T-helper 2 cell treated with Interferon-gamma antibody and Interleukin-4, amounts not matched to agents 5 μg/mL and 100 μg/mL, for 36 hours (primary cell): ENCODE measurements around the gene COQ3.
A peak's percentile ranks its signal among the peaks of the same experiment; 100 is the strongest.

Experiments
- DNase-seq: peaks from one replicate; pipeline ENCODE4 v3.0.0; 2021; ENCODE audit warnings: low spot score
- H3K27ac Mint-ChIP-seq: one replicate; pipeline ENCODE4 v1.8.0; 2021; ENCODE audit warnings: mild to moderate bottlenecking, mixed read lengths
- H3K27me3 Mint-ChIP-seq: one replicate; pipeline ENCODE4 v1.8.0; 2021; ENCODE audit warnings: low read depth, mixed read lengths
- H3K36me3 Mint-ChIP-seq: one replicate; pipeline ENCODE4 v1.8.0; 2021; ENCODE audit warnings: low read depth, mixed read lengths
- H3K4me1 Mint-ChIP-seq: one replicate; pipeline ENCODE4 v1.8.0; 2021; ENCODE audit warnings: low read depth, mixed read lengths
- H3K4me3 Mint-ChIP-seq: one replicate; pipeline ENCODE4 v1.8.0; 2022; ENCODE audit warnings: mild to moderate bottlenecking, moderate library complexity, mixed read lengths
- H3K9me3 Mint-ChIP-seq: one replicate; pipeline ENCODE4 v1.8.0; 2021; ENCODE audit warnings: mixed read lengths

COQ3 gene

GRCh38 chr6:99415446-99415845, 21.5 kb upstream of the COQ3 start:
- H3K27ac Mint-ChIP-seq: no peak overlapping the region
- H3K9me3 Mint-ChIP-seq: no peaks in the 10 kb centered on the region
- peaks cover 25% of the 10 kb centered on the region for H3K4me1 Mint-ChIP-seq
- no peak overlapping the region for H3K4me3 Mint-ChIP-seq
- DNase-seq: no peak
- H3K27me3 Mint-ChIP-seq: no peaks in the 10 kb centered on the region
- peaks cover 35% of the 10 kb centered on the region for H3K36me3 Mint-ChIP-seq

DNA sequence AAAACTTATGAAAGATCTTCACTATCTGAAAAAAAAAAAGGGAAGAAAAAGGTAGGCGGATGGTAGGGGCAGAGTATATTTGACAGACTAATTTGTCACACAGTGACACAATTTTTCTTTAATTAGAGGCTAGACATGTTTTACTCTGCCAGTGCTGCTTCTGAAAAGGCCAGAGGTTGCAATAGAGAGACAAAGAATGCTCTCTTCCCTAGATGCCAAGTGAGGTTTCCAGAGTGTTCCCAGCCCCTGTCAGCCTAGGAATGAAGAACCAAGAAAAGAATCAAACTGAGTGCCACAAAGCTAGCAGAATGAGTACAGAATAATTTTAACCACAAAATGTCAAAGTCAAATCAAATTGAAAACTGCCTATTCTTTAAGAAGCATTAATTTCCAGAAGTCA, 18.1 kb upstream of the COQ3 start:
- Mint-ChIP-seq H3K36me3 (peaks cover 45% of the 10 kb centered on the region), H3K27me3 (no peaks in the 10 kb centered on the region), H3K27ac (no peak overlapping the region), H3K9me3 (no peaks in the 10 kb centered on the region), H3K4me1 (peaks cover 14% of the 10 kb centered on the region), H3K4me3 (no peak overlapping the region)
- no peak for DNase-seq

GRCh38 chr6:99409672-99410071, 15.7 kb upstream of the COQ3 start:
- H3K27me3 Mint-ChIP-seq: no peaks in the 10 kb centered on the region
- no peak overlapping the region for H3K27ac Mint-ChIP-seq
- peaks cover 52% of the 10 kb centered on the region for H3K36me3 Mint-ChIP-seq
- no peaks in the 10 kb centered on the region for H3K9me3 Mint-ChIP-seq
- H3K4me3 Mint-ChIP-seq: no peak overlapping the region
- DNase-seq: no peak
- H3K4me1 Mint-ChIP-seq: peaks cover 11% of the 10 kb centered on the region

DNA sequence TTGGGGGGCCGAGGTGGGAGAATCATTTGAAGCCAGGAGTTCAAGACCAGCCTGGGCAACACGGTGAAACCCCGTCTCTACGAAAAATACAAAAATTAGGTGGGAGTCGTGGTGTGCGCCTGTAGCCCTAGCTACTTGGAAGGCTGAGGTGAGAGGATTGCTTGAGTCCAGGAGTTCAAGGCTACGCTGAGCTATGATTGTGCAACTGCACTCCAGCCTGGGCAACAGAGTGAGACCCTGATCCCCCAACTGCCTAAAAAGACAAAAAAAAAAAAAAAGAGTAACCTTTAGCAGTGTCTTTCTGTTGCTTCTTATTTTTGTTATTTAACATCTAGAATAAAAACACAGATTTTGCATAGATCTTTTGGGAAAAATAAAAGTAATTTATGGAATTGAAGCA, 13.1 kb upstream of the COQ3 start:
- Mint-ChIP-seq H3K9me3 (no peaks in the 10 kb centered on the region), H3K4me3 (no peak overlapping the region), H3K27me3 (no peaks in the 10 kb centered on the region), H3K27ac (no peak overlapping the region), H3K36me3 (peaks cover 51% of the 10 kb centered on the region), H3K4me1 (peaks cover 4% of the 10 kb centered on the region)
- no peak for DNase-seq

DNA sequence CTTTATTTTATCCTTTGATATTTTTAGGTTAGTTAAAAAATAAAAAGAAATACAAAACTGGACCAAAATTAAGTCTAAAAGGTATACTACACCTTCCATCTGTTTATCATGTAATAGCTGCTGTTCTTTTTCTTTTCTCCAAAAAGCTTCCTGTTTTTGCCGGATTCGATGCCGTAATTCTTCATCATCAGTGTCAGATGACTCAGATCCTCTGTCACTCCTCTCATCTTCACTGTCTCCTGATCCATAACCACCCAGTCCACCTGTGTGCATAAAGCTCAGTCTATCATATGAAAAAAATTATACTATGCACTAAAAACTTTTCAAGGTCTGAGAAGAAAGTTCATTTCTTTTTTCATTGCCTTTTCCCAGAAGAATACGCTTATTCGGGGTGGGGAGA, 8.5 kb upstream of the COQ3 start:
- Mint-ChIP-seq H3K27ac (no peak overlapping the region), H3K36me3 (peaks cover 51% of the 10 kb centered on the region), H3K4me1 (peaks cover 2% of the 10 kb centered on the region), H3K27me3 (no peaks in the 10 kb centered on the region), H3K9me3 (no peaks in the 10 kb centered on the region), H3K4me3 (no peak overlapping the region)
- DNase-seq: no peak

GRCh38 chr6:99397287-99397686, 3.3 kb upstream of the COQ3 start:
- no peak for DNase-seq
- no peaks in the 10 kb centered on the region for H3K27me3 Mint-ChIP-seq
- H3K36me3 Mint-ChIP-seq: peaks cover 24% of the 10 kb centered on the region
- peaks cover 9% of the 10 kb centered on the region for H3K4me1 Mint-ChIP-seq
- no peak overlapping the region for H3K4me3 Mint-ChIP-seq
- no peak overlapping the region for H3K27ac Mint-ChIP-seq
- H3K9me3 Mint-ChIP-seq: no peaks in the 10 kb centered on the region

DNA sequence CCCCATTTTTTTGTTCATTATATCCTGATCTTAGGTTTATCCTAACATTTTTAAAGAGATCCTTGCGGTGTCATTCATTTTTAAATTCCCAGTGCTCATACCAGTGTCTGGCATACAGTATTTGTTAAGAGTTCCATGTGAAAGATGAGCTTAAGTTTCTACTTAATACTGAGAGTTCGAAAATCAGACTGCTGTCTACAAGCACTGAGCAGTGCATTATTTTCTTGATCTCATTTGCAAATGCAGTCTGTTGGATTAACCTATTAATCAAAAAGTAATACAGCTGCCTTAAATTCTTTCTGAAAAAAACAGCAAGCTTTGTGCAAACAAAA, 663 bp downstream of the COQ3 start:
- Mint-ChIP-seq H3K36me3 (peaks cover 3% of the 10 kb centered on the region), H3K9me3 (no peaks in the 10 kb centered on the region), H3K27ac (peak overlapping the region; percentile 89), H3K4me3 (peak overlapping the region; percentile 93), H3K4me1 (peaks cover 8% of the 10 kb centered on the region), H3K27me3 (no peaks in the 10 kb centered on the region)
- no peak for DNase-seq

GRCh38 chr6:99390896-99391295, 3.1 kb downstream of the COQ3 start:
- Mint-ChIP-seq H3K4me3 (no peak overlapping the region), H3K4me1 (peaks cover 8% of the 10 kb centered on the region), H3K27ac (no peak overlapping the region), H3K36me3 (peaks cover 2% of the 10 kb centered on the region), H3K27me3 (no peaks in the 10 kb centered on the region), H3K9me3 (no peaks in the 10 kb centered on the region)
- no peak for DNase-seq

- DNase-seq: no peak
- Mint-ChIP-seq H3K36me3 (no peaks in the 10 kb centered on the region), H3K9me3 (no peaks in the 10 kb centered on the region), H3K4me3 (no peak overlapping the region), H3K27ac (no peak overlapping the region), H3K27me3 (no peaks in the 10 kb centered on the region), H3K4me1 (no peaks in the 10 kb centered on the region)
Measured at GRCh38 chr6:99384507-99384906, 9.5 kb downstream of the COQ3 start.

- no peaks in the 10 kb centered on the region for H3K36me3 Mint-ChIP-seq
- H3K4me1 Mint-ChIP-seq: no peaks in the 10 kb centered on the region
- no peaks in the 10 kb centered on the region for H3K27me3 Mint-ChIP-seq
- H3K4me3 Mint-ChIP-seq: no peak overlapping the region
- no peaks in the 10 kb centered on the region for H3K9me3 Mint-ChIP-seq
- DNase-seq: no peak
- H3K27ac Mint-ChIP-seq: no peak overlapping the region
Measured at GRCh38 chr6:99378636-99379035, 15.4 kb downstream of the COQ3 start.

GRCh38 chr6:99369533-99369932, 24.5 kb downstream of the COQ3 start:
- Mint-ChIP-seq H3K27me3 (no peaks in the 10 kb centered on the region), H3K36me3 (no peaks in the 10 kb centered on the region), H3K9me3 (no peaks in the 10 kb centered on the region), H3K4me3 (no peak overlapping the region), H3K27ac (no peak overlapping the region), H3K4me1 (no peaks in the 10 kb centered on the region)
- DNase-seq: no peak

- Mint-ChIP-seq H3K27me3 (no peaks in the 10 kb centered on the region), H3K4me3 (no peak overlapping the region), H3K4me1 (peaks cover 12% of the 10 kb centered on the region), H3K27ac (no peak overlapping the region), H3K9me3 (no peaks in the 10 kb centered on the region), H3K36me3 (no peaks in the 10 kb centered on the region)
- no peak for DNase-seq
Measured at GRCh38 chr6:99366852-99367251, 27.1 kb downstream of the COQ3 start.

GRCh38 chr6:99364026-99364425, 30.0 kb downstream of the COQ3 start:
- no peaks in the 10 kb centered on the region for H3K9me3 Mint-ChIP-seq
- H3K36me3 Mint-ChIP-seq: no peaks in the 10 kb centered on the region
- H3K27me3 Mint-ChIP-seq: peaks cover 14% of the 10 kb centered on the region
- no peak overlapping the region for H3K4me3 Mint-ChIP-seq
- peaks cover 14% of the 10 kb centered on the region for H3K4me1 Mint-ChIP-seq
- DNase-seq: no peak
- H3K27ac Mint-ChIP-seq: no peak overlapping the region

GRCh38 chr6:99362678-99363268, 31.2 kb downstream of the COQ3 start:
- peaks cover 14% of the 10 kb centered on the region for H3K4me1 Mint-ChIP-seq
- peak; percentile 11 for DNase-seq
- H3K27ac Mint-ChIP-seq: no peak overlapping the region
- no peaks in the 10 kb centered on the region for H3K36me3 Mint-ChIP-seq
- H3K9me3 Mint-ChIP-seq: no peaks in the 10 kb centered on the region
- H3K27me3 Mint-ChIP-seq: peaks cover 16% of the 10 kb centered on the region
- no peak overlapping the region for H3K4me3 Mint-ChIP-seq

DNA sequence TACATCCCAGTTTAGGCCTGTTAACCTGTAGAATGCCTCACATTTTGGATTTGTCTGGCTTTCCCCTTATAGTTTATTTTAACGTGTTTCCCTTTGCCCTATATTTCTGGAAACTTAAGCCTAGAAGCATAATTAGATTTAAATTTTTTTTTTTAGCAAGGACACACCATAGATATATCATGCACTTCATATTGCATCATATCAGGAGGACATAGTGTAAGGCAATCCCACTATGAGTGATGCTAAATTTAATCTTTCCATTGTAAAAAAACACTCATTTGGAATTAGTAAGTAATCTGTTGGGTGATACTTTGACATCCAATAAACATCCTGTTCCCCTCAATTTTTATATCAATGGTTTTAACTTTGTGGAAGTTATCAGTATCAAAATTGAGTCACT, 34.2 kb downstream of the COQ3 start:
- Mint-ChIP-seq H3K36me3 (no peaks in the 10 kb centered on the region), H3K4me1 (peaks cover 14% of the 10 kb centered on the region), H3K27me3 (peaks cover 34% of the 10 kb centered on the region), H3K27ac (no peak overlapping the region), H3K4me3 (no peak overlapping the region), H3K9me3 (no peaks in the 10 kb centered on the region)
- no peak for DNase-seq
